ENCODE results near the gene PATL2. TPM values are rescaled to one million over a fixed set of nuclear protein-coding genes. Genes with fewer than 3 reads are reported as not detected.
A peak's percentile ranks its signal among the peaks of the same experiment; 100 is the strongest.
"Not testable (repeated sequence)": the region's sequence is repeated elsewhere in the genome, so short reads cannot be mapped to it uniquely, and the experiment has no call there.

Gene PATL2
- total and polyA plus RNA-seq, 2 donors (not counting 1 experiment from before 2014, with no cell fraction given): 58.9 to 89.4 TPM

DNA sequence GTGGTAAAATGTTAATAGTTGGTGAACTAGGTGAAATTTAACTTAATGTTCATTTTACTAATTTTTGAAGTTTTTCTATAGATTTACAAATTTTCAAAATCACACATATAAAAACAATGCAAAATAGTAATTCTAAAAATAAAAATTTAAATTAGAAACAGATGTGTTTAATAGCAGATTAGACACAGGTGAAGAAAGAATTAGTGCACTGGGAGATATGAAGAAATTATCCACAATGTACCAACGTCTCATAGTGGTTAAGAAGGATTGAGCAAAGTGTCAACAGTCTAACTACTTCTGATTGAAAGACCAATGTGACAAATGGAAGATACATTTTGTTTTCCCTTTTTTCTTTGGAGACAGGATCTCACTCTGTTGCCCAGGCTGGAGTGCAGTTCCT, 74.1 kb downstream of the PATL2 start:
- ChIA-PET POLR2A (no interaction called here), CTCF (interaction anchor here (1.7 kb wide), 1 partner anchor 54 kb away, joined by 4 read pairs; no protein-coding TSS in a partner anchor)
- Histone ChIP-seq H3K4me1 (ENCODE audit: control insufficient read depth in 2 of 2, insufficient read depth in 2 of 2, low read length in 2 of 2) (no peaks in the 10 kb centered on the region), H4K20me1 (ENCODE audit: control insufficient read depth, insufficient read depth, low read length, poor library complexity, severe bottlenecking) (peaks cover 21% of the 10 kb centered on the region), H2AFZ (ENCODE audit: insufficient read depth, low read depth, low read length, poor library complexity, severe bottlenecking) (no peak overlapping the region), H3K27ac (ENCODE audit: low read length in 2 of 2) (no peak overlapping the region), H3K4me3 (ENCODE audit: control extremely low read depth in 1 of 5, extremely low read depth in 1 of 5, insufficient read depth in 1 of 5, low read depth in 2 of 5, low read length in 4 of 5) (no peak overlapping the region), H3K9ac (ENCODE audit: low read length) (no peak overlapping the region), H3K79me2 (ENCODE audit: control insufficient read depth, insufficient read depth, low read length) (peaks cover 85% of the 10 kb centered on the region), H3K36me3 (replicated peaks in 1 of 2; ENCODE audit: control extremely low read depth in 1 of 2, control insufficient read depth in 1 of 2, extremely low read depth in 1 of 2, insufficient read depth in 2 of 2, low read length in 1 of 2) (peaks cover 8 to 62% of the 10 kb centered on the region in 2 experiments), H3K4me2 (replicated peaks; ENCODE audit: low read depth, low read length, poor library complexity, severe bottlenecking) (no peak overlapping the region), H3K27me3 (replicated peaks in 1 of 4; ENCODE audit: control extremely low read depth in 1 of 4, control insufficient read depth in 3 of 4, insufficient read depth in 4 of 4, low read length in 3 of 4) (no peaks in the 10 kb centered on the region), H3K9me3 (ENCODE audit: control extremely low read depth in 1 of 3, control insufficient read depth in 2 of 3, insufficient read depth in 1 of 3, low read length in 2 of 3) (peaks cover 0 to 8% (median 2%) of the 10 kb centered on the region in 3 donors)
- no peak overlapping the region for H3K4me3 Mint-ChIP-seq
- no peak overlapping the region for H3K27ac Mint-ChIP-seq
- ATAC-seq (ENCODE audit: low read depth): no peak
- H3K27me3 Mint-ChIP-seq: no peaks in the 10 kb centered on the region
- WGBS (ENCODE audit: insufficient coverage): no CpG with 5 or more reads among the region's 1 CpG
- intact Hi-C loops (cut with micrococcal nuclease): no loop called here
- DNase-seq: no peak
- TF ChIP-seq, protein P1, sequence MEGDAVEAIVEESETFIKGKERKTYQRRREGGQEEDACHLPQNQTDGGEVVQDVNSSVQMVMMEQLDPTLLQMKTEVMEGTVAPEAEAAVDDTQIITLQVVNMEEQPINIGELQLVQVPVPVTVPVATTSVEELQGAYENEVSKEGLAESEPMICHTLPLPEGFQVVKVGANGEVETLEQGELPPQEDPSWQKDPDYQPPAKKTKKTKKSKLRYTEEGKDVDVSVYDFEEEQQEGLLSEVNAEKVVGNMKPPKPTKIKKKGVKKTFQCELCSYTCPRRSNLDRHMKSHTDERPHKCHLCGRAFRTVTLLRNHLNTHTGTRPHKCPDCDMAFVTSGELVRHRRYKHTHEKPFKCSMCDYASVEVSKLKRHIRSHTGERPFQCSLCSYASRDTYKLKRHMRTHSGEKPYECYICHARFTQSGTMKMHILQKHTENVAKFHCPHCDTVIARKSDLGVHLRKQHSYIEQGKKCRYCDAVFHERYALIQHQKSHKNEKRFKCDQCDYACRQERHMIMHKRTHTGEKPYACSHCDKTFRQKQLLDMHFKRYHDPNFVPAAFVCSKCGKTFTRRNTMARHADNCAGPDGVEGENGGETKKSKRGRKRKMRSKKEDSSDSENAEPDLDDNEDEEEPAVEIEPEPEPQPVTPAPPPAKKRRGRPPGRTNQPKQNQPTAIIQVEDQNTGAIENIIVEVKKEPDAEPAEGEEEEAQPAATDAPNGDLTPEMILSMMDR (IDR thresholded peaks at IDR 0.05): no peak
- TF ChIP-seq EZH2 (IDR thresholded peaks at IDR 0.05; ENCODE audit: borderline replicate concordance, insufficient read depth, low read depth, low read length, poor library complexity, severe bottlenecking): no peak
- no peaks in the 10 kb centered on the region for H3K4me1 Mint-ChIP-seq
- no peaks in the 10 kb centered on the region for H3K9me3 Mint-ChIP-seq (ENCODE audit: insufficient read depth)

DNA sequence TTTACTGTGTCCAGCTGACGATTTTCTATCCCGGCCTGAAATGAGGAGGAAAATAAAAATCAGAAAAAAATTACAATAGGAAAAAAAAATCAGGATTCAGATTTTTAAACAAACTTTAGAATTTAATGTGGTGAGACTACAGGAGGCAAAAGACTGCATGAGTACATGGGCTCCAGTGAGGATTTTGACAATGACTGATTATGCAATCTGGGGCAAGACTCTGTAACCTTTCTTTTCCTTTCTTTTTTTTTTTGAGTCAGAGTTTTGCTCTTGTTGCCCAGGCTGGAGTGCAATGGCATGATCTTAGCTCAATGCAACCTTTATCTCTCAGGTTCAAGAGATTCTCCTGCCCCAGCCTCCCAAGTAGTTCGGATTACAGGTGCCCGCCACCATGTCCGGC, 77.5 kb downstream of the PATL2 start:
- WGBS (ENCODE audit: insufficient coverage): no CpG with 5 or more reads among the region's 5 CpGs
- Histone ChIP-seq H3K27me3 (replicated peaks in 1 of 4; ENCODE audit: control extremely low read depth in 1 of 4, control insufficient read depth in 3 of 4, insufficient read depth in 4 of 4, low read length in 3 of 4) (no peaks in the 10 kb centered on the region), H3K9ac (ENCODE audit: low read length) (no peak overlapping the region), H4K20me1 (ENCODE audit: control insufficient read depth, insufficient read depth, low read length, poor library complexity, severe bottlenecking) (peaks cover 18% of the 10 kb centered on the region), H3K36me3 (replicated peaks in 1 of 2; ENCODE audit: control extremely low read depth in 1 of 2, control insufficient read depth in 1 of 2, extremely low read depth in 1 of 2, insufficient read depth in 2 of 2, low read length in 1 of 2) (peaks cover 13 to 77% of the 10 kb centered on the region in 2 experiments), H3K4me1 (ENCODE audit: control insufficient read depth in 2 of 2, insufficient read depth in 2 of 2, low read length in 2 of 2) (no peaks in the 10 kb centered on the region), H3K27ac (ENCODE audit: low read length in 2 of 2) (no peak overlapping the region), H3K4me2 (replicated peaks; ENCODE audit: low read depth, low read length, poor library complexity, severe bottlenecking) (no peak overlapping the region), H3K79me2 (ENCODE audit: control insufficient read depth, insufficient read depth, low read length) (peaks cover 57% of the 10 kb centered on the region), H3K9me3 (ENCODE audit: control extremely low read depth in 1 of 3, control insufficient read depth in 2 of 3, insufficient read depth in 1 of 3, low read length in 2 of 3) (peaks cover 0 to 8% (median 2%) of the 10 kb centered on the region in 3 donors), H2AFZ (ENCODE audit: insufficient read depth, low read depth, low read length, poor library complexity, severe bottlenecking) (no peak overlapping the region), H3K4me3 (ENCODE audit: control extremely low read depth in 1 of 5, extremely low read depth in 1 of 5, insufficient read depth in 1 of 5, low read depth in 2 of 5, low read length in 4 of 5) (no peak overlapping the region)
- Mint-ChIP-seq H3K27ac (no peak overlapping the region), H3K9me3 (ENCODE audit: insufficient read depth) (no peaks in the 10 kb centered on the region), H3K4me1 (no peaks in the 10 kb centered on the region), H3K4me3 (no peak overlapping the region), H3K27me3 (no peaks in the 10 kb centered on the region)
- ChIA-PET POLR2A (no interaction called here), CTCF (no interaction called here)
- ATAC-seq (ENCODE audit: low read depth) (no peak), DNase-seq (no peak)
- TF ChIP-seq, protein P1 (IDR thresholded peaks at IDR 0.05): no peak
- TF ChIP-seq EZH2 (IDR thresholded peaks at IDR 0.05; ENCODE audit: borderline replicate concordance, insufficient read depth, low read depth, low read length, poor library complexity, severe bottlenecking): no peak
- intact Hi-C loops (cut with micrococcal nuclease): no loop called here

DNA sequence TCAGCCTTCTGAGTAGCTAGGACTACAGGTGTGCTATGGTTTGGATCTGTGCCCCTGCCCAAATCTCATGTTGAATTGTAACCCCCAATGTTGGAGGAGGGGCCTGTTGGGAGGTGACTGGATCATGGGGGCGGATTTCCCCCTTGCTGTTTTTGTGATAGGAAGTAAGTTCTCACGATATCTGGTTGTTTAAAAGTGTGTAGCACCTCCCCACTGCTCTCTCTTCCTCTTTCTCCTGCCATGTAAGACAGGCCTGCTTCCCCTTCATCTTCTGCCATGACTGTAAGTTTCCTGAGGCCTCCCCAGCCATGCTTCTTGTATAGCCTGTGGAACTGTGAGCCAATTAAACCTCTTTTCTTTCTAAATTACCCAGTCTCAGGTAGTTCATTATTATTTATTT, 85.8 kb downstream of the PATL2 start:
- H3K4me1 Mint-ChIP-seq; H3K4me3 Mint-ChIP-seq; H3K9me3 Mint-ChIP-seq (ENCODE audit: insufficient read depth); H3K4me3 ChIP-seq (ENCODE audit: control extremely low read depth in 1 of 5, extremely low read depth in 1 of 5, insufficient read depth in 1 of 5, low read depth in 2 of 5, low read length in 4 of 5); H3K4me1 ChIP-seq (ENCODE audit: control insufficient read depth in 2 of 2, insufficient read depth in 2 of 2, low read length in 2 of 2); H4K20me1 ChIP-seq (ENCODE audit: control insufficient read depth, insufficient read depth, low read length, poor library complexity, severe bottlenecking); ATAC-seq (ENCODE audit: low read depth); intact Hi-C loops (cut with micrococcal nuclease); H3K27me3 ChIP-seq (replicated peaks in 1 of 4; ENCODE audit: control extremely low read depth in 1 of 4, control insufficient read depth in 3 of 4, insufficient read depth in 4 of 4, low read length in 3 of 4); H3K4me2 ChIP-seq (replicated peaks; ENCODE audit: low read depth, low read length, poor library complexity, severe bottlenecking); H3K9me3 ChIP-seq (ENCODE audit: control extremely low read depth in 1 of 3, control insufficient read depth in 2 of 3, insufficient read depth in 1 of 3, low read length in 2 of 3); H3K9ac ChIP-seq (ENCODE audit: low read length); H2AFZ ChIP-seq (ENCODE audit: insufficient read depth, low read depth, low read length, poor library complexity, severe bottlenecking); H3K27me3 Mint-ChIP-seq; H3K79me2 ChIP-seq (ENCODE audit: control insufficient read depth, insufficient read depth, low read length): not testable (repeated sequence)
- ChIA-PET POLR2A (interaction anchor here (0.6 kb wide), 1 partner anchor 102 kb away, joined by 4 read pairs; no protein-coding TSS in a partner anchor), CTCF (interaction anchor here (0.6 kb wide), 1 partner anchor 78 kb away, joined by 4 read pairs; no protein-coding TSS in a partner anchor)
- peak overlapping the region in 1 of 2 donors; percentile 21 for H3K27ac ChIP-seq (ENCODE audit: low read length in 2 of 2)
- H3K27ac Mint-ChIP-seq: peak overlapping the region; percentile 37
- H3K36me3 ChIP-seq (replicated peaks in 1 of 2; ENCODE audit: control extremely low read depth in 1 of 2, control insufficient read depth in 1 of 2, extremely low read depth in 1 of 2, insufficient read depth in 2 of 2, low read length in 1 of 2): peaks cover 15 to 73% of the 10 kb centered on the region in 2 experiments
- no CpG with 5 or more reads among the region's 2 CpGs for WGBS (ENCODE audit: insufficient coverage)
- peak; percentile 8 for DNase-seq

Data from B cell (primary cell).